Peyer's patch (tissue), 4 donors: ENCODE measurements around the gene MAP3K10. TPM values are rescaled to one million over a fixed set of nuclear protein-coding genes. Genes with fewer than 3 reads are reported as not detected.

Source experiments
- DNase-seq, 3 donors: peaks; one replicate each; pipeline ENCODE4 v3.0.0-alpha.2; 2017 to 2019
- H3K27ac ChIP-seq, 4 donors: fragments of 200-600 bp; sonication (generic); one replicate each; pipeline ENCODE4 v1.5.1; 2016 to 2019
- H3K27me3 ChIP-seq, 2 donors: fragments of 200-600 bp; sonication (generic); one replicate each; pipeline ENCODE4 v1.5.1; 2019
- H3K36me3 ChIP-seq, 3 donors: fragments of 200-600 bp; sonication (generic); one replicate each; pipeline ENCODE4 v1.5.1; 2016 to 2019
- H3K4me1 ChIP-seq, 4 donors: fragments of 200-600 bp; sonication (generic); one replicate each; pipeline ENCODE4 v1.5.1; 2016 to 2019
- H3K4me3 ChIP-seq, 4 donors: fragments of 200-600 bp; sonication (generic); 1 replicate in 3 of 4; 2 replicates in 1 of 4; pipeline ENCODE4 v1.5.1; 2016 to 2019; ENCODE audit warnings: mild to moderate bottlenecking in 1 of 4
- H3K9me3 ChIP-seq, 4 donors: fragments of 200-600 bp; sonication (generic); one replicate each; pipeline ENCODE4 v1.5.1; 2016 to 2019; ENCODE audit warnings: mild to moderate bottlenecking in 1 of 4
- POLR2A ChIP-seq, 2 donors: fragments of 450-650 bp; IDR thresholded peaks; one replicate each; pipeline ENCODE4 v1.5.1; 2017; ENCODE audit warnings: antibody characterized with exemption in 2 of 2, mild to moderate bottlenecking in 2 of 2, moderate library complexity in 2 of 2
- total RNA-seq, 4 donors: library from RNA; depleted of rRNA; stranded (reverse); fragments of >200 nt; gene quantifications; one replicate each; pipeline ENCODE4 v1.1.0, GENCODE V29; 2016
- TF ChIP-seq, protein P1 (sequence below), 6 experiments: fragments of 450-650 bp in 4 of 6; fragments of 200-600 bp in 2 of 6; sonication (generic) in 1 of 6; IDR thresholded peaks; one replicate each; pipeline ENCODE4 v1.5.1; 2017 to 2019; ENCODE audit warnings: antibody characterized with exemption in 6 of 6, mild to moderate bottlenecking in 3 of 6, moderate library complexity in 1 of 6

MAP3K10 gene
- total RNA-seq, 4 donors from 2014 or later, result 8.1 to 64.4 (median 16.2) TPM

DNA sequence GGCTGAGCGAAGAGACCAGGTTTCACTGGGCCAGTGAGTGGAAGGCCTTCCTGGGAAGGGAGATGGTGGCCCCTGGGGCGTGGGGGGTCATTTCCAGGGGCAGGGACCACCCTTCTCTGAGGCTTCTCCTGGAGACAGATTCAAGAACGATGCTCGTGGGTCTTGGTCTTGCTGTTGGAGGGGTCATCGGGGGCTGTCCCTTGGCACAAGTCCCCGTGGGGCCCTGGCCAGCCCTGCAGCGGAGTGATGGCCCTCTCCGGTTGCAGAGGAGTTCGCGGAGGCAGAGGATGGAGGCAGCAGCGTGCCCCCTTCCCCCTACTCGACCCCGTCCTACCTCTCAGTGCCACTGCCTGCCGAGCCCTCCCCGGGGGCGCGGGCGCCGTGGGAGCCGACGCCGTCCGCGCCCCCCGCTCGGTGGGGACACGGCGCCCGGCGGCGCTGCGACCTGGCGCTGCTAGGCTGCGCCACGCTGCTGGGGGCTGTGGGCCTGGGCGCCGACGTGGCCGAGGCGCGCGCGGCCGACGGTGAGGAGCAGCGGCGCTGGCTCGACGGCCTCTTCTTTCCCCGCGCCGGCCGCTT lies 22.1 kb downstream of the MAP3K10 start:
- H3K9me3 ChIP-seq, result no peaks in the 10 kb centered on the region
- no peak for TF ChIP-seq POLR2A (IDR thresholded peaks at IDR 0.05)
- TF ChIP-seq, protein P1, sequence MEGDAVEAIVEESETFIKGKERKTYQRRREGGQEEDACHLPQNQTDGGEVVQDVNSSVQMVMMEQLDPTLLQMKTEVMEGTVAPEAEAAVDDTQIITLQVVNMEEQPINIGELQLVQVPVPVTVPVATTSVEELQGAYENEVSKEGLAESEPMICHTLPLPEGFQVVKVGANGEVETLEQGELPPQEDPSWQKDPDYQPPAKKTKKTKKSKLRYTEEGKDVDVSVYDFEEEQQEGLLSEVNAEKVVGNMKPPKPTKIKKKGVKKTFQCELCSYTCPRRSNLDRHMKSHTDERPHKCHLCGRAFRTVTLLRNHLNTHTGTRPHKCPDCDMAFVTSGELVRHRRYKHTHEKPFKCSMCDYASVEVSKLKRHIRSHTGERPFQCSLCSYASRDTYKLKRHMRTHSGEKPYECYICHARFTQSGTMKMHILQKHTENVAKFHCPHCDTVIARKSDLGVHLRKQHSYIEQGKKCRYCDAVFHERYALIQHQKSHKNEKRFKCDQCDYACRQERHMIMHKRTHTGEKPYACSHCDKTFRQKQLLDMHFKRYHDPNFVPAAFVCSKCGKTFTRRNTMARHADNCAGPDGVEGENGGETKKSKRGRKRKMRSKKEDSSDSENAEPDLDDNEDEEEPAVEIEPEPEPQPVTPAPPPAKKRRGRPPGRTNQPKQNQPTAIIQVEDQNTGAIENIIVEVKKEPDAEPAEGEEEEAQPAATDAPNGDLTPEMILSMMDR (IDR thresholded peaks at IDR 0.05), result no peak
- no peak overlapping the region for H3K4me3 ChIP-seq
- H3K27ac ChIP-seq, result no peak overlapping the region
- H3K36me3 ChIP-seq, result peaks cover 0 to 7% (median 0%) of the 10 kb centered on the region in 3 donors
- peaks cover 0 to 16% (median 0%) of the 10 kb centered on the region in 4 donors for H3K4me1 ChIP-seq
- peaks cover 0 to 16% of the 10 kb centered on the region in 2 donors for H3K27me3 ChIP-seq
- DNase-seq, result no peak

DNA sequence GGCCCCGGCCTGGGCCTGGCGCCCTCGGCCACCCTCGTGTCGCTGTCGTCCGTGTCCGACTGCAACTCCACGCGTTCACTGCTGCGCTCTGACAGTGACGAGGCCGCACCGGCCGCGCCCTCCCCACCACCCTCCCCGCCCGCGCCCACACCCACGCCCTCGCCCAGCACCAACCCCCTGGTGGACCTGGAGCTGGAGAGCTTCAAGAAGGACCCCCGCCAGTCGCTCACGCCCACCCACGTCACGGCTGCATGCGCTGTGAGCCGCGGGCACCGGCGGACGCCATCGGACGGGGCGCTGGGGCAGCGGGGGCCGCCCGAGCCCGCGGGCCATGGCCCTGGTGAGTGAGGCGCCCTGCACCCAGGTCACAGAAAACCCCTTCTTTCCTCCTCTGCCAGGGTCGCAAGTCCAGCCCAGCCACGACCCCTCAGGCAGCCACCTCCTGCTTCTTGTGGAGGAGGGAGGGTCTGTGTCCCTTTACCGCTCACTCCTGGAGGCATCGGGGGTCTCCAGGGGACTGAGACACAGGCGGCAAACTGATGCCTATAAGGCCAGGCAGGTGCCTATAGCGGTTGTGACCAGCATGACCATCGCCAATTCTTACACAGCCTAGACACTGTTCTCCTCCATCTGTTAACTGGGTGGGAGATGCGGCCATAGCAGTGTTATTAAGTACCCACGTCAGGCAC lies 22.8 kb downstream of the MAP3K10 start:
- Histone ChIP-seq H3K27me3 (peaks cover 0 to 18% of the 10 kb centered on the region in 2 donors), H3K9me3 (no peaks in the 10 kb centered on the region), H3K36me3 (peaks cover 0 to 7% (median 0%) of the 10 kb centered on the region in 3 donors), H3K4me1 (peaks cover 0 to 16% (median 0%) of the 10 kb centered on the region in 4 donors), H3K27ac (no peak overlapping the region), H3K4me3 (no peak overlapping the region)
- TF ChIP-seq, protein P1 (IDR thresholded peaks at IDR 0.05), result no peak
- no peak for TF ChIP-seq POLR2A (IDR thresholded peaks at IDR 0.05)
- no peak for DNase-seq

DNA sequence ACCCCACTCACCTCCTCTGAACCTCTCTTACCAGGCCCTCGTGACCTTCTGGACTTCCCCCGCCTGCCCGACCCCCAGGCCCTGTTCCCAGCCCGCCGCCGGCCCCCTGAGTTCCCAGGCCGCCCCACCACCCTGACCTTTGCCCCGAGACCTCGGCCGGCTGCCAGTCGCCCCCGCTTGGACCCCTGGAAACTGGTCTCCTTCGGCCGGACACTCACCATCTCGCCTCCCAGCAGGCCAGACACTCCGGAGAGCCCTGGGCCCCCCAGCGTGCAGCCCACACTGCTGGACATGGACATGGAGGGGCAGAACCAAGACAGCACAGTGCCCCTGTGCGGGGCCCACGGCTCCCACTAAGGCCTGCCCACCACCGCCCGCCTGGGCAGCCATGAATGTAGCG lies 23.7 kb downstream of the MAP3K10 start:
- Histone ChIP-seq H3K27me3 (peaks cover 0 to 18% of the 10 kb centered on the region in 2 donors), H3K4me1 (peaks cover 0 to 22% (median 0%) of the 10 kb centered on the region in 4 donors), H3K4me3 (no peak overlapping the region), H3K36me3 (peaks cover 0 to under 1% (median 0%) of the 10 kb centered on the region in 3 donors), H3K27ac (no peak overlapping the region), H3K9me3 (no peaks in the 10 kb centered on the region)
- TF ChIP-seq, protein P1 (IDR thresholded peaks at IDR 0.05), result no peak
- no peak for TF ChIP-seq POLR2A (IDR thresholded peaks at IDR 0.05)
- DNase-seq, result no peak

DNA sequence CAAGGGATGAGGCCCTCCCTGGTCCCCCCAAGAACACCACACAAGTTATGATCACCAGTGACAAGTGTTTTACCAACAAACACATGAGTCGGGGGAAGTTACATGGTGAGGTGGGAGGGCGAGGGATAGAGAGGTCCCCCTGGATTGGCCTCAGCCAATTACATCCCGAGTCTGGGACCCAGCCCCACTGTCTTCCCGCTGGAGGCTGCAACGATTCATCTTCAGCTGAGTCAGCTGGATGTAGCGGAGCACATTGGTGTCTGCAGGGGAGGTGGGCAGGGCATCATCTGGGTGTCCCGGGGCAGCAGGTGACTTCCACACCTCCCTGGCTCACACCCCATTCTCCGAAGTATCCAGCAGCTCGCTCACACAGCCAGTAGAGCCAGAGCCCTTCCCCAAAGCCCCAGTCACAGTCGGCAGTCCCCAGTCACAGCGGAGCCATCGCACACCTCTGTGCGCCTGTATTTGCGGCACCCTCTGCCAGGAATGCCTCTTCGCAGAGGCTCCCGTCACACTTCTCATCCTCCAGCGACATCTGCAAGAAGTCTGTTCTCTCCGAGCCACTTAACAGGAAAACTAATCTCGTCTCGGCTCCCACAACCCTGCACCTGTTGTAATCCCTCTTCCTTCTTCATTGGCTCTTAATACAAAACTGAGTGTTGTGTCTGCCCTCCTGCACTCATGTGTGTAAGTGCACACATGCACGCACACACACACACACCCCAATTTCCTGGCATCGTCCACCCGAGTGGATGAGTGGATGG lies 25.0 kb downstream of the MAP3K10 start:
- H3K27me3 ChIP-seq, result peaks cover 0 to 18% of the 10 kb centered on the region in 2 donors
- no peak for TF ChIP-seq POLR2A (IDR thresholded peaks at IDR 0.05)
- TF ChIP-seq, protein P1 (IDR thresholded peaks at IDR 0.05), result no peak
- no peak for DNase-seq
- no peaks in the 10 kb centered on the region for H3K9me3 ChIP-seq
- peaks cover 0 to 22% (median 0%) of the 10 kb centered on the region in 4 donors for H3K4me1 ChIP-seq
- H3K36me3 ChIP-seq, result no peaks in the 10 kb centered on the region
- no peak overlapping the region for H3K27ac ChIP-seq
- H3K4me3 ChIP-seq, result no peak overlapping the region

DNA sequence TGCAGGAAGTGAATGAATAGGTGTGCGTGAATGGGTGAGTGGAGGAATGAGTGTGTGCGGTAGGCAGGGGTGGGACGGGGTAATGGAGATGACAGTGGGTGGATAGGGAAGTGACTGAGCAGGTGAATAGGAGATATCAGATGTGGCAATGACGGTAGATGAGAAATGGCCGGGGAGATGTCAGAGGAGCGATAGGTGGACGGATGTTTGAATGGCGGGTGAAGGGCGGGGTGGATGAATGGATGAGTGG lies 25.5 kb downstream of the MAP3K10 start:
- no peak overlapping the region for H3K27ac ChIP-seq
- peak overlapping the region in 1 of 4 donors; percentile 1 for H3K4me3 ChIP-seq
- TF ChIP-seq POLR2A (IDR thresholded peaks at IDR 0.05), result no peak
- TF ChIP-seq, protein P1 (IDR thresholded peaks at IDR 0.05), result no peak
- no peak for DNase-seq
- peaks cover 0 to 18% of the 10 kb centered on the region in 2 donors for H3K27me3 ChIP-seq
- peaks cover 0 to 22% (median 0%) of the 10 kb centered on the region in 4 donors for H3K4me1 ChIP-seq
- no peaks in the 10 kb centered on the region for H3K9me3 ChIP-seq
- no peaks in the 10 kb centered on the region for H3K36me3 ChIP-seq
